HEK293 (cell line): ENCODE measurements around the gene APOBEC4.

Source experiments
- CTCF ChIP-seq: fragments of 450-650 bp; formaldehyde crosslinking; IDR thresholded peaks from 2 replicates; pipeline ENCODE4 v1.5.1; 2016; ENCODE audit warnings: missing biosample characterization, missing genetic modification characterization
- KLF1 ChIP-seq: fragments of 450-650 bp; formaldehyde crosslinking; IDR thresholded peaks from 2 replicates; pipeline ENCODE4 v1.5.1; 2016; ENCODE audit warnings: missing biosample characterization, missing genetic modification characterization
- YY1 ChIP-seq: fragments of 450-650 bp; formaldehyde crosslinking; IDR thresholded peaks from 2 replicates; pipeline ENCODE4 v1.5.1; 2018; ENCODE audit warnings: missing biosample characterization, missing genetic modification characterization
- ZNF157 ChIP-seq: fragments of 450-650 bp; formaldehyde crosslinking; IDR thresholded peaks from 2 replicates; pipeline ENCODE4 v1.5.1; 2016; ENCODE audit warnings: missing biosample characterization, missing genetic modification characterization
- ZNF571 ChIP-seq: fragments of 450-650 bp; formaldehyde crosslinking; IDR thresholded peaks from 2 replicates; pipeline ENCODE4 v1.5.0; 2017; ENCODE audit warnings: missing biosample characterization, missing genetic modification characterization
- ZNF629 ChIP-seq: fragments of 450-650 bp; formaldehyde crosslinking; IDR thresholded peaks from 2 replicates; pipeline ENCODE4 v1.5.1; 2017; ENCODE audit warnings: missing biosample characterization, missing genetic modification characterization
- ZNF654 ChIP-seq: fragments of 450-650 bp; formaldehyde crosslinking; IDR thresholded peaks from 2 replicates; pipeline ENCODE4 v1.5.1; 2016; ENCODE audit warnings: low read depth, missing biosample characterization, missing genetic modification characterization
- ZNF843 ChIP-seq: fragments of 450-650 bp; formaldehyde crosslinking; IDR thresholded peaks from 2 replicates; pipeline ENCODE4 v1.5.1; 2016; ENCODE audit warnings: missing biosample characterization, missing genetic modification characterization

GRCh38 chr1:183598386-183598785 lies 54.7 kb downstream of the APOBEC4 start:
- TF ChIP-seq CTCF (no peak), ZNF571 (tag by site-specific recombination) (no peak), YY1 (no peak), ZNF629 (tag by site-specific recombination) (no peak), ZNF843 (no peak), KLF1 (tag by site-specific recombination) (no peak), ZNF654 (no peak), ZNF157 (no peak)
